H1 (cell line): ENCODE measurements around the gene TRIM27. TPM values are rescaled to one million over a fixed set of nuclear protein-coding genes. Genes with fewer than 3 reads are reported as not detected.
A peak's percentile ranks its signal among the peaks of the same experiment; 100 is the strongest.

ENCODE experiments used
- CTCF ChIA-PET: fragments of 300-600 bp; sonication (Branson Sonifier 250); formaldehyde crosslinking; loops from one replicate; lab custom pipeline; 2021; ENCODE audit not compliant: partially characterized antibody; lab: Charles Lee
- POLR2A ChIA-PET: fragments of 300-600 bp; sonication (Branson Sonifier 250); formaldehyde crosslinking; loops from one replicate; lab custom pipeline; 2021; ENCODE audit warnings: inconsistent platforms; ENCODE audit not compliant: partially characterized antibody; lab: Charles Lee
- DNase-seq, 2 experiments: peaks; one replicate each; pipeline versions ENCODE4 v3.0.0 to v3.0.0-alpha.2; 2010 to 2022; ENCODE audit warnings: low spot score in 2 of 2, low read depth in 1 of 2, mixed read lengths in 1 of 2
- FAIRE-seq: peaks from 2 replicates; lab custom pipeline; 2011; peaks lifted over from hg19 to GRCh38; lab: Jason Lieb, UNC
- H2AFZ ChIP-seq: 2 replicates; pipeline ENCODE4 v1.8.1; 2012; ENCODE audit warnings: low read length, inconsistent platforms
- H2AK5ac ChIP-seq: 2 replicates; pipeline ENCODE4 v1.6.1; 2013; ENCODE audit warnings: low read depth, low read length
- H2BK120ac ChIP-seq: replicated peaks from 2 replicates; pipeline ENCODE3; 2013; ENCODE audit warnings: low read depth, low read length, inconsistent platforms
- H2BK12ac ChIP-seq: 2 replicates; pipeline ENCODE4 v1.6.1; 2013; ENCODE audit warnings: low read depth, low read length
- H2BK15ac ChIP-seq: 2 replicates; pipeline ENCODE4 v1.6.1; 2013; ENCODE audit warnings: low read length
- H2BK20ac ChIP-seq: 2 replicates; pipeline ENCODE4 v1.6.1; 2013; ENCODE audit warnings: low read length
- H2BK5ac ChIP-seq: 2 replicates; pipeline ENCODE4 v1.6.1; 2013; ENCODE audit warnings: low read depth, low read length
- H3K14ac ChIP-seq: 2 replicates; pipeline ENCODE4 v1.6.1; 2013; ENCODE audit warnings: inconsistent platforms; ENCODE audit not compliant: insufficient read length
- H3K18ac ChIP-seq: 2 replicates; pipeline ENCODE4 v1.6.1; 2013; ENCODE audit warnings: low read length; ENCODE audit errors: extremely low read depth
- H3K23ac ChIP-seq: 2 replicates; pipeline ENCODE4 v1.6.1; 2013; ENCODE audit warnings: inconsistent platforms; ENCODE audit not compliant: insufficient read length
- H3K23me2 ChIP-seq: 2 replicates; pipeline ENCODE4 v1.6.1; 2013; ENCODE audit warnings: low read depth, low read length
- H3K27ac ChIP-seq: 2 replicates; pipeline ENCODE4 v1.6.1; 2011; ENCODE audit warnings: low read depth, low read length, inconsistent platforms
- H3K27me3 ChIP-seq, 4 experiments: replicated peaks in 1 of 4; 1 replicate in 1 of 4; 2 replicates in 3 of 4; pipeline versions ENCODE4 v1.6.1 to v1.8.1; 2011 to 2013; ENCODE audit warnings: low read length in 3 of 4, mild to moderate bottlenecking in 3 of 4, inconsistent platforms in 2 of 4, mixed read lengths in 2 of 4, moderate library complexity in 1 of 4; ENCODE audit not compliant: control insufficient read depth in 3 of 4, insufficient read depth in 3 of 4; ENCODE audit errors: extremely low read depth in 1 of 4
- H3K36me3 ChIP-seq, 4 experiments: 2 replicates each; pipeline versions ENCODE4 v1.6.1 to v1.8.1; 2011 to 2013; ENCODE audit warnings: mild to moderate bottlenecking in 4 of 4, low read length in 3 of 4, moderate library complexity in 2 of 4, control low read depth in 1 of 4, inconsistent platforms in 1 of 4; ENCODE audit not compliant: insufficient read depth in 4 of 4, control insufficient read depth in 2 of 4
- H3K4ac ChIP-seq: replicated peaks from 2 replicates; pipeline ENCODE3; 2013; ENCODE audit warnings: low read length, low read depth, mixed read lengths, inconsistent platforms; ENCODE audit not compliant: insufficient read length
- H3K4me1 ChIP-seq, 4 experiments: replicated peaks in 1 of 4; 1 replicate in 1 of 4; 2 replicates in 3 of 4; pipeline versions ENCODE4 v1.6.1 to v1.8.1; 2011 to 2013; ENCODE audit warnings: low read length in 3 of 4, inconsistent platforms in 2 of 4, mixed read lengths in 1 of 4; ENCODE audit not compliant: insufficient read depth in 4 of 4, control insufficient read depth in 3 of 4
- H3K4me2 ChIP-seq, 2 experiments: 2 replicates each; pipeline versions ENCODE4 v1.6.1 to v1.8.1; 2011 to 2013; ENCODE audit warnings: low read depth in 2 of 2, low read length in 2 of 2, control low read depth in 1 of 2, inconsistent platforms in 1 of 2, mild to moderate bottlenecking in 1 of 2; ENCODE audit not compliant: insufficient read depth in 1 of 2
- H3K4me3 ChIP-seq, 4 experiments: fragments of 200-600, 300-600 bp in 1 of 4; sonication (generic), shearing (Covaris generic), sonication (Bioruptor Twin) in 1 of 4; 2 replicates each; pipeline versions ENCODE4 v1.5.1 to v1.8.1; 2011 to 2016; ENCODE audit warnings: low read length in 4 of 4, low read depth in 3 of 4, control low read depth in 2 of 4, inconsistent platforms in 2 of 4, mild to moderate bottlenecking in 2 of 4, mixed read lengths in 1 of 4, moderate library complexity in 1 of 4; ENCODE audit not compliant: insufficient read depth in 2 of 4; ENCODE audit errors: extremely low read depth in 1 of 4
- H3K56ac ChIP-seq: replicated peaks from 2 replicates; pipeline ENCODE3; 2013; ENCODE audit warnings: low read depth, mild to moderate bottlenecking, mixed read lengths, low read length, inconsistent platforms; ENCODE audit not compliant: insufficient read length
- H3K79me1 ChIP-seq: 2 replicates; pipeline ENCODE4 v1.6.1; 2013; ENCODE audit warnings: low read depth, low read length, control low read depth
- H3K79me2 ChIP-seq, 2 experiments: 2 replicates each; pipeline versions ENCODE4 v1.6.1 to v1.8.1; 2012 to 2013; ENCODE audit warnings: low read length in 2 of 2, mild to moderate bottlenecking in 2 of 2, inconsistent platforms in 1 of 2; ENCODE audit not compliant: insufficient read depth in 2 of 2, control insufficient read depth in 1 of 2
- H3K9ac ChIP-seq, 4 experiments: replicated peaks in 1 of 4; 1 replicate in 1 of 4; 2 replicates in 3 of 4; pipeline versions ENCODE4 v1.6.1 to v1.8.1; 2011 to 2013; ENCODE audit warnings: low read depth in 3 of 4, low read length in 3 of 4, control low read depth in 2 of 4, mild to moderate bottlenecking in 2 of 4, moderate library complexity in 2 of 4, inconsistent platforms in 1 of 4; ENCODE audit errors: extremely low read depth in 1 of 4
- H3K9me3 ChIP-seq, 2 experiments: 2 replicates each; pipeline versions ENCODE4 v1.6.1 to v1.8.1; 2012 to 2013; ENCODE audit warnings: mild to moderate bottlenecking in 2 of 2, moderate library complexity in 2 of 2, control low read depth in 1 of 2, inconsistent platforms in 1 of 2, low read depth in 1 of 2, low read length in 1 of 2, mixed read lengths in 1 of 2; ENCODE audit not compliant: insufficient read depth in 2 of 2
- H4K20me1 ChIP-seq, 2 experiments: replicated peaks in 1 of 2; 2 replicates each; pipeline versions ENCODE3 to v1.8.1; 2011 to 2013; ENCODE audit warnings: inconsistent platforms in 2 of 2, low read length in 2 of 2, mild to moderate bottlenecking in 1 of 2; ENCODE audit not compliant: insufficient read depth in 2 of 2, control insufficient read depth in 1 of 2
- H4K5ac ChIP-seq: 2 replicates; pipeline ENCODE4 v1.6.1; 2013; ENCODE audit warnings: low read length, low read depth, mixed read lengths, inconsistent platforms; ENCODE audit not compliant: insufficient read length
- H4K8ac ChIP-seq: 2 replicates; pipeline ENCODE4 v1.8.0; 2013; ENCODE audit warnings: mild to moderate bottlenecking, moderate library complexity, low read length, inconsistent platforms; ENCODE audit not compliant: insufficient read depth; ENCODE audit errors: extremely low read depth
- H4K91ac ChIP-seq: replicated peaks from 2 replicates; pipeline ENCODE3; 2013; ENCODE audit warnings: low read length, mixed read lengths, inconsistent platforms; ENCODE audit not compliant: insufficient read length
- MAX ChIP-seq: IDR thresholded peaks from 2 replicates; pipeline ENCODE4 v1.6.1; 2012; ENCODE audit warnings: inconsistent platforms
- PHF8 ChIP-seq: fragments of 200-600 bp; sonication (generic); conservative IDR thresholded peaks from 2 replicates; pipeline ENCODE4 v1.7.1; 2012; ENCODE audit warnings: low read depth, mild to moderate bottlenecking, inconsistent platforms, low read length, moderate library complexity
- POLR2A ChIP-seq, 2 experiments: IDR thresholded peaks; 1 replicate in 1 of 2; 2 replicates in 1 of 2; pipeline ENCODE4 v1.6.1; 2011; ENCODE audit warnings: low read depth in 2 of 2, low read length in 2 of 2, mild to moderate bottlenecking in 2 of 2; ENCODE audit errors: control extremely low read depth in 1 of 2
- POLR2AphosphoS5 ChIP-seq: IDR thresholded peaks from 2 replicates; pipeline ENCODE4 v1.6.1; 2011; ENCODE audit warnings: low read depth, low read length
- SIN3A ChIP-seq, 2 experiments: IDR thresholded peaks in 1 of 2; conservative IDR thresholded peaks in 1 of 2; 2 replicates each; pipeline ENCODE4 v1.6.1; 2011 to 2012; ENCODE audit warnings: low read length in 2 of 2, improper control_type of control experiment in 1 of 2, low read depth in 1 of 2, mild to moderate bottlenecking in 1 of 2
- TAF1 ChIP-seq: IDR thresholded peaks from 2 replicates; pipeline ENCODE4 v1.6.1; 2011; ENCODE audit warnings: mild to moderate bottlenecking, low read depth, low read length
- ZNF274 ChIP-seq: IDR thresholded peaks from 2 replicates; pipeline ENCODE4 v1.7.0; 2012; ENCODE audit warnings: low read length, borderline replicate concordance; ENCODE audit errors: extremely low read depth
- WGBS, 2 experiments: shearing (Covaris generic) in 1 of 2; methylation state at CpG; one replicate each; pipeline versions ENCODE4 v1.1.6 to v1.1.7; 2013 to 2015; ENCODE audit warnings: low lambda C conversion rate in 2 of 2, mixed read lengths in 2 of 2, inconsistent platforms in 1 of 2, low coverage in 1 of 2, missing lambda C conversion rate in 1 of 2; ENCODE audit not compliant: insufficient replicate concordance in 2 of 2, insufficient coverage in 1 of 2, insufficient read length in 1 of 2; ENCODE audit errors: extremely low coverage in 1 of 2, missing lambda C conversion rate in 1 of 2; 5-methylcytosine and 5-hydroxymethylcytosine counted together
- long read RNA-seq, 2 experiments: library from RNA in 1 of 2; library from capped mRNA in 1 of 2; stranded (forward); transcript quantifications; one replicate each; pipeline ENCODE4 v2.0.0, GENCODE V29; 2021; ENCODE audit warnings: inconsistent platforms in 1 of 2
- polyA minus RNA-seq, 3 experiments: library from RNA; depleted of rRNA, polyadenylated mRNA; stranded (reverse); fragments of >200 nt; gene quantifications; 1 replicate in 2 of 3; 2 replicates in 1 of 3; pipeline ENCODE4 v1.2.3, GENCODE V29; 2011
- polyA plus RNA-seq, 7 experiments: library from polyadenylated mRNA; depleted of rRNA in 3 of 7; stranded (reverse) in 5 of 7; unstranded in 2 of 7; fragments of >200 nt in 5 of 7; fragments of 200-250 nt in 2 of 7; gene quantifications; 1 replicate in 5 of 7; 2 replicates in 1 of 7; 4 replicates in 1 of 7; pipeline versions ENCODE4 v1.2.1 to v1.2.3, GENCODE V29; 2011 to 2013; ENCODE audit warnings: missing spikeins in 2 of 7, mixed read lengths in 2 of 7
- total RNA-seq: library from RNA; stranded (reverse); fragmentation: NEBNext Ultra II Directional; extraction: Animal tissue kit (Norgen Biotek cat#: 25700); gene quantifications from 2 replicates; pipeline ENCODE4 v1.2.1, GENCODE V29; 2021

Gene TRIM27
- total RNA-seq (76.4 and 78.9 TPM in 2 replicates), polyA plus RNA-seq (2011; rRNA removed) (61.2 and 85.9 TPM in 2 replicates), polyA minus RNA-seq (2011; rRNA and poly(A)+ RNA removed) (105 and 114 TPM in 2 replicates)
- polyA plus RNA-seq (2011; cell fraction: cytosol; rRNA removed) = 67.9 TPM
- polyA plus RNA-seq (2011; cell fraction: nucleus; rRNA removed) = 84.9 TPM
- 59.9 to 67.2 TPM (median 65.2 TPM) in 4 replicates for polyA plus RNA-seq (2012, experiment 1 of 2)
- polyA plus RNA-seq (2012, experiment 2 of 2) = 79.0 TPM
- 44.6 TPM for polyA plus RNA-seq (2013, experiment 1 of 2)
- 42.9 TPM for polyA plus RNA-seq (2013, experiment 2 of 2)
- polyA minus RNA-seq (2011; cell fraction: cytosol; rRNA and poly(A)+ RNA removed) = 70.7 TPM
- polyA minus RNA-seq (2011; cell fraction: nucleus; rRNA and poly(A)+ RNA removed) = 92.8 TPM
- long read RNA-seq, experiment 1, transcript TRIM27-202 (8 exons, 2,967 nt) = major isoform, 23 of 71 reads
- long read RNA-seq, experiment 1, partial matches to known transcripts = 3 of 71 reads
- long read RNA-seq, experiment 1, other reads (novel, unspliced or antisense) = 45 of 71 reads
- long read RNA-seq, experiment 2, partial matches to known transcripts = 0 of 3 reads
- long read RNA-seq, experiment 2, other reads (novel, unspliced or antisense) = 3 of 3 reads

- peak within 1 kb of the TSS; percentile 96 for H3K4ac ChIP-seq
- peak; percentile 63 to 88 for DNase-seq
- H3K14ac ChIP-seq = no peak within 1 kb of the TSS
- H3K23me2 ChIP-seq = peaks cover 6% of the 10 kb centered on the region
- no peak for FAIRE-seq
- H3K79me1 ChIP-seq = peaks cover 17% of the 10 kb centered on the region
- H3K9ac ChIP-seq = peak within 1 kb of the TSS; percentile 93 to 98 (median 94)
- peak within 1 kb of the TSS; percentile 87 to 98 (median 94) for H3K4me3 ChIP-seq
- peak within 1 kb of the TSS; percentile 97 for H4K91ac ChIP-seq
- peaks cover 22 to 40% (median 26%) of the 10 kb centered on the region in 4 experiments for H3K36me3 ChIP-seq
- no peak within 1 kb of the TSS for H2BK120ac ChIP-seq
- H3K56ac ChIP-seq = peak within 1 kb of the TSS; percentile 83
- no peak within 1 kb of the TSS; the same call in 1 of the 2 replicates for H2AFZ ChIP-seq
- peak within 1 kb of the TSS; percentile 95 for H4K5ac ChIP-seq
- H3K27me3 ChIP-seq = no peaks in the 10 kb centered on the region
- H3K4me1 ChIP-seq = peaks cover 0 to 12% (median 6%) of the 10 kb centered on the region in 4 experiments; a peak in 5 of 7 replicates
- H4K8ac ChIP-seq = peak within 1 kb of the TSS; percentile 96
- ChIA-PET POLR2A (interaction anchor here (0.7 to 7.8 kb wide), 43 partner anchors 9 to 381 kb away, joined by 3 to 90 read pairs (median 4); partner anchors contain the start of gene ZNF311), CTCF (interaction anchor here (0.6 to 2.7 kb wide), 17 partner anchors 10 to 205 kb away, joined by 3 to 12 read pairs (median 4); no protein-coding TSS in a partner anchor)
- H2BK5ac ChIP-seq = peak within 1 kb of the TSS; percentile 98
- H3K23ac ChIP-seq = no peak within 1 kb of the TSS
- H2AK5ac ChIP-seq = peak within 1 kb of the TSS; percentile 84; the same call in 1 of the 2 replicates
- H2BK12ac ChIP-seq = peak within 1 kb of the TSS; percentile 91
- no peak within 1 kb of the TSS for H2BK20ac ChIP-seq
- no peaks in the 10 kb centered on the region for H3K9me3 ChIP-seq
- peak within 1 kb of the TSS; percentile 84 for H3K27ac ChIP-seq
- 1% methylated on average over 77 of the region's 89 CpGs; no CpG with 5 or more reads in 1 of the 2 experiments for WGBS, 2 experiments
- H2BK15ac ChIP-seq = 0 out of 2 replicates have a peak within 1 kb of the TSS, but pooled peaks have one; percentile 50
- peak within 1 kb of the TSS; percentile 94 to 97 for H3K4me2 ChIP-seq
- H3K79me2 ChIP-seq = peaks cover 16 to 43% of the 10 kb centered on the region in 2 experiments
- peaks cover 10% of the 10 kb centered on the region in 2 experiments for H4K20me1 ChIP-seq
- H3K18ac ChIP-seq = peak within 1 kb of the TSS; percentile 98
- TF ChIP-seq POLR2A (IDR thresholded peaks at IDR 0.05; ENCODE audit: control extremely low read depth in 1 of 2, low read depth in 2 of 2, low read length in 2 of 2) = peak; percentile 84 to 92
- no peak for TF ChIP-seq ZNF274
- TF ChIP-seq TAF1 = peak; percentile 84
- TF ChIP-seq PHF8 = peak; percentile 81
- TF ChIP-seq MAX = peak; percentile 68
- peak; percentile 88; the same call in 1 of the 2 replicates for TF ChIP-seq POLR2AphosphoS5
- TF ChIP-seq SIN3A (conservative IDR thresholded peaks at IDR 0.05 in 1 of 2, IDR thresholded peaks at IDR 0.05 in 1 of 2; ENCODE audit: low read depth in 1 of 2, low read length in 2 of 2) = peak; percentile 8 to 41; a peak in 3 of 4 replicates
Measured at GRCh38 chr6:28923318-28924102, at the start of gene TRIM27. Gene TRIM27 (minus strand): TSS chr6:28923985. CDS start chr6:28923632, 353 bp downstream.
